Muscle of back (tissue), 11 donors: ENCODE results near the gene ARL16. TPM values are rescaled to one million over a fixed set of nuclear protein-coding genes. Genes with fewer than 3 reads are reported as not detected.

Source experiments
- DNase-seq, 3 donors: peaks; one replicate each; pipeline versions ENCODE4 v3.0.0 to v3.0.0-alpha.2; 2013
- polyA plus RNA-seq, 10 donors: library from polyadenylated mRNA; unstranded; fragments of 120-200 nt; gene quantifications; one replicate each; pipeline ENCODE4 v1.2.1, GENCODE V29; 2013; ENCODE audit not compliant: insufficient read length in 10 of 10

ARL16 gene
- polyA plus RNA-seq, 10 donors: 23.4 to 34.1 (median 27.2) TPM

- DNase-seq: no peak
Observed at GRCh38 chr17:81647640-81648012, 36.0 kb downstream of the ARL16 start.

GRCh38 chr17:81646869-81647600 is 36.6 kb downstream of the ARL16 start:
- DNase-seq: no peak

GRCh38 chr17:81644976-81645952 is 38.3 kb downstream of the ARL16 start:
- DNase-seq: no peak

- DNase-seq: no peak
Observed at GRCh38 chr17:81644496-81644895, 39.1 kb downstream of the ARL16 start.

GRCh38 chr17:81641825-81642489 is 41.6 kb downstream of the ARL16 start:
- DNase-seq: no peak

GRCh38 chr17:81640011-81640410 is 43.6 kb downstream of the ARL16 start:
- no peak for DNase-seq

GRCh38 chr17:81638683-81639082 is 44.9 kb downstream of the ARL16 start:
- no peak for DNase-seq

DNA sequence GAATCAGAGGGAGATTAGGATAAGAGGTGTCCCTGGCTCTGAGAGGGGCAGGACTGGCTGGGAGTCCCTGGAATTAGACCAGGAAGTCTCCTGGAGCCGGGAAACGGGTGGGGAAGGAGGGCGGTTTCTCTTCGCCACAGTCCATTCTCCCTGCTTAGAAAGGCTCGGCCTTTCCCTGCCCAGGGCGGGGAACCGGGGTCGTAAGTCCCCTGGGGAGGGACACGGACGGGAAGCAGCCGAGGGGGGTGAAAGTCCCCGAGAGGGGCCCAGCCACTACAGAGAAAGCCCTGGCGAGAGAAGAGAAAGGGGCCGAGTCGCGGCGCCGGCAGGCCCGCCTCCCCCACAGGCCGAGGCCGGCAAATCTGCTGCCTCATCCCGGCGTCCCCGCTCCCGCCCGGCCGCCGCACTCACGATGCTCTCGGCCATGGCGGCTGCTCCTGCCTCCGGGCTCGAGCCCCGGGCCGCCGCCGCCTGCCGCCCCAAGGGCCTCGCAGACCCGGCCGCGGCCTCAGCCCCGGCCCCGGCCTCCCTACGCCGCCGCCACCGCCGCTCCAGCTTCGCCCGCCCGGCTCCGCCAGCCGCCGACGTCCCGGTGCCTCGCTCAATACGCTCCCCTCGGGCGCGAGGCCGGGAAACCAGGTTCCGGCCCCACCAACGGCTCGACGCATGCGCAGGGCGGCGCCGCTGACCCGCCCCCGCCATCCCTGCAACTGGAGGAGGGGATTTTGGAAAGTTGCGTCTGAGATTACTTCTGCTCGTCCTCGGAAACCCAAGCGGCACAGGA is 46.9 kb downstream of the ARL16 start, which contains the start of the genes NPLOC4 and TSPAN10:
NPLOC4 (minus strand) TSS at position 608 of the 784 bp plus-strand sequence; CDS start at position 426, 182 bp downstream.
TSPAN10 (plus strand) TSS at position 692 of the 784 bp plus-strand sequence. CDS start 5,217 bp downstream, outside the sequence.
- peak; percentile 87 to 95 (median 93) for DNase-seq

- DNase-seq: no peak
Observed at GRCh38 chr17:81635973-81636504, 47.6 kb downstream of the ARL16 start.

GRCh38 chr17:81635431-81635830 is 48.2 kb downstream of the ARL16 start:
- no peak for DNase-seq

DNA sequence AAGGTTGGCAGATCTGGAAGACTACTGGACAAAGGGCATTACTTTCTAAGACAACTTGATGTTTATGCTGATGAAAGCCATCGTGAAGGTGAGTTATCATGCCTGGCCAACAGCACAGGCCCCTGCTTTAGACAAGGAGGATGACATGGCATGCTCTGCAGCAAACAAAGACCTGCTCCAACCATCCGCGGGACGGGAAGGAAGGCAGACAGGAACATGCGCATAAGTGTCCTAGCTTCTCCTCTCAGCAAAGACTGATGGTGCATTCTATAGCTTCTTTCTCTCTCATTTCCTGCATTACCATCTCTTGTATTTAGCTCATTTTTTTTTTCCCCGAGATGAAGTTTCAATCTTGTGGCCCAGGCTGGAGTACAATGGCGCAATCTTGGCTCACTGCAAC is 52.1 kb downstream of the ARL16 start:
- no peak for DNase-seq

Other genes starting within 250 kb of the ARL16 start
- gene ACTG1, start 171.0 kb downstream of the ARL16 start, polyA plus RNA-seq: 1,000 to 10,000 TPM; 1,024 to 1,916 (median 1,349) TPM
- 1 to 10 TPM; 1.6 to 3.8 (median 2.3) TPM for gene FSCN2, start 155.4 kb downstream of the ARL16 start, polyA plus RNA-seq
- gene FAAP100, start 131.4 kb downstream of the ARL16 start, polyA plus RNA-seq: 10 to 100 TPM; 12.9 to 23.7 (median 18.7) TPM
- gene NPLOC4, start 46.7 kb downstream of the ARL16 start, polyA plus RNA-seq: 10 to 100 TPM; 43.8 to 57.8 (median 50.6) TPM
- gene TSPAN10, start 46.6 kb downstream of the ARL16 start, polyA plus RNA-seq: 1 to 10 TPM in 4 of 10 donors, under 1 TPM in 6; 0.49 to 1.4 (median 0.92) TPM
- gene PDE6G, start 27.3 kb downstream of the ARL16 start, polyA plus RNA-seq: 1 to 10 TPM; 2.5 to 5.0 (median 3.4) TPM
- 10 to 100 TPM in 4 of 10 donors, 1 to 10 TPM in 6; 6.0 to 15.8 (median 8.8) TPM for gene OXLD1, start 17.2 kb downstream of the ARL16 start, polyA plus RNA-seq
- 10 to 100 TPM in 9 of 10 donors, 1 to 10 TPM in 1; 8.8 to 16.1 (median 12.5) TPM for gene CCDC137, start 17.1 kb downstream of the ARL16 start, polyA plus RNA-seq
- 10 to 100 TPM; 41.5 to 61.6 (median 46.8) TPM for gene HGS, start 214 bp upstream of the ARL16 start, polyA plus RNA-seq
- gene MRPL12, start 19.6 kb upstream of the ARL16 start, polyA plus RNA-seq: 10 to 100 TPM; 44.5 to 62.6 (median 51.9) TPM
- gene SLC25A10, start 28.5 kb upstream of the ARL16 start, polyA plus RNA-seq: 1 to 10 TPM; 1.7 to 4.9 (median 3.7) TPM
- under 1 TPM in 1 of 10 donors, not detected in 9; 0.10 TPM for gene GCGR, start 120.4 kb upstream of the ARL16 start, polyA plus RNA-seq
- 100 to 1,000 TPM in 5 of 10 donors, 10 to 100 TPM in 5; 67.2 to 139 (median 102) TPM for gene MCRIP1, start 149.5 kb upstream of the ARL16 start, polyA plus RNA-seq
- 10 to 100 TPM; 13.2 to 84.6 (median 36.4) TPM for gene PPP1R27, start 151.3 kb upstream of the ARL16 start, polyA plus RNA-seq
- gene P4HB, start 176.7 kb upstream of the ARL16 start, polyA plus RNA-seq: 100 to 1,000 TPM; 359 to 534 (median 424) TPM
- gene ARHGDIA, start 187.5 kb upstream of the ARL16 start, polyA plus RNA-seq: 100 to 1,000 TPM; 128 to 225 (median 163) TPM
- gene ALYREF, start 207.8 kb upstream of the ARL16 start, polyA plus RNA-seq: 10 to 100 TPM; 49.7 to 81.7 (median 60.7) TPM
- gene ANAPC11, start 207.9 kb upstream of the ARL16 start, polyA plus RNA-seq: 100 to 1,000 TPM in 4 of 10 donors, 10 to 100 TPM in 6; 77.7 to 136 (median 93.3) TPM
- gene NPB, start 218.4 kb upstream of the ARL16 start, polyA plus RNA-seq: 1 to 10 TPM in 2 of 10 donors, under 1 TPM in 5, not detected in 3; 0.13 to 1.2 (median 0.64) TPM
- gene PCYT2, start 227.6 kb upstream of the ARL16 start, polyA plus RNA-seq: 10 to 100 TPM in 6 of 10 donors, 1 to 10 TPM in 4; 7.9 to 14.0 (median 10.2) TPM
- gene SIRT7, start 234.4 kb upstream of the ARL16 start, polyA plus RNA-seq: 1 to 10 TPM; 5.3 to 9.4 (median 6.9) TPM
- gene MAFG, start 243.9 kb upstream of the ARL16 start, polyA plus RNA-seq: 10 to 100 TPM; 12.3 to 14.8 (median 13.9) TPM